Stimulated activated CD8-positive, alpha-beta memory T cell treated with anti-CD3 and anti-CD28 coated beads, Interleukin-2, amount 100 ng/mL, for 48 hours (primary cell): ENCODE measurements around the gene F7.

Experiments used
- DNase-seq, 2 donors: peaks; one replicate each; pipeline ENCODE4 v3.0.0-alpha.2; 2020; ENCODE audit warnings: low read depth in 2 of 2

The F7 gene

DNA sequence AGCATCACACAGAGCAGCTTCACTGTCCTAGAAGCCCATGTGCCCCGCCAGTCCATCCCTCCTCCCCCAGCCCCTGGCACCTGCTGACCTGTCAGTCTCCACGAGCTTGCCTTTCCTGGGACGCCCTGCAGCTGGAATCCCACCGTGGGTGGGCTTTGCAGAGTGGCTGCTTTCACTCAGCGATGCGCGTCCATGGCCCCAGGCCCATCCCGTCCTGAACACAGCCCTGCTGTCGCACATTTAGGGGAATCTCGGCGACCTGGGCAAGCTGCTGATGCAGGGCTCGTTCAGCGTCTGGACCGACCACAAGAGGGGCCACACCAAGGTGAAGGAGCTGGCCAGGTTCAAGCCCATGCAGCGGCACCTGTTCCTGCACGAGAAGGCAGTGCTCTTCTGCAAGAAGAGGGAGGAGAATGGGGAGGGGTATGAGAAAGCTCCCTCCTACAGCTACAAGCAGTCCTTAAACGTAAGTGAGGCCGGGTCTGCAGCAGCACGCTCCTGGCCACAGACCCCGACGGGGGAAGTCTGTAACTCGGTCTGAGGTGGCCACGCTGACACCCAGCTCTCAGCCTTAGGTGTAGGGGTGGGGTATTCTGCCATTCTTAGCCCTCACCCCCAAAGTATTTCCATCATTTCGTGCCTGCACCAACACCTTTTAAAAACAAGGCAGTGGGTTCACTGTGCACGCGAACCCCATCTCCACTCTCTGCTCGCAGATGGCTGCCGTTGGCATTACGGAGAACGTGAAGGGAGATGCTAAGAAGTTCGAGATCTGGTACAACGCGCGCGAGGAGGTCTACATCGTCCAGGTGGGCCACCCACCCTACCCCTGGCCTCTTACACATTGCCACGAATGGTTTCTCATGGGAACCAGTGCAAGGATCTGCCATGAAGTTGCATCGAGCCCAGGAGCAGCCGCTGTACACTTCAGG lies 18.3 kb upstream of the F7 start:
- no peak for DNase-seq

GRCh38 chr13:113087923-113088690 lies 17.5 kb upstream of the F7 start:
- DNase-seq: no peak

DNA sequence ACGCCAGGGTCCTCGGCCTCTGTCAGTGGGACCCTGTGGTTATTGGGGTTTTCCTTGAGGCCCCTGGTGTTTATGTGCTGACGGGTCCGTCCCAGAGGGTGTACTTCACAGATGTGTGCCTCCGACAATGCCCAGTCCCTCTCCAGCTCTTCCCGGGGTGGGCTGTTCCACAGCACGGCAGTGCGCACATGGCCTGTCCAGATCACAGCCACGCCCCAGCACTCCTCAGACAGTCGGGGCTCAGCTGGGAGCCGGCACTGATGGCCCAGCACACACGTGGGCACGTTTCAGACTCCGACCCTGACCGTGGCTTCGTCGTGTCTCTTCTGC lies 16.9 kb upstream of the F7 start:
- DNase-seq: no peak

- DNase-seq: no peak
Observed at GRCh38 chr13:113089693-113090414, 15.7 kb upstream of the F7 start.

GRCh38 chr13:113090415-113090770 lies 15.2 kb upstream of the F7 start:
- no peak for DNase-seq

DNA sequence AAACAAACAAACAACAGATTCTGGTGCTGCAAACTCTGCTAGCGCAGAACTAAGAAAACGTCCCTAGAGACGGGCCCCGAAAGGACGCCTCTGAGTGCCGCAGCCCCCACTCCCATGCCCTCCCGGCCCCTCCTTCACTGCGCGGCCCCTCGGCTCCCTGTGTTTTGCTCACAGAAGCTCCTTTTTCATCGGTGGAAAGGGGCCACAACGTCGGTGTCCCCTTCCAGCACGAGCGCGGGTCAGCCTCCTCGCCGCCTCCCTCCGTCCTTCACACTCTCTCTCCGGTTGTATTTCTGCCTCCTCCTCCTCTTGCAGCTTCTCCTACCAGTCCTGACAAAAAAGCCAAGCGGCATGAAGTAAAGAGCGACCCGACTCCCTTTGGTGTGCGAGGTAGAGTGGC lies 14.8 kb upstream of the F7 start:
- no peak for DNase-seq

DNA sequence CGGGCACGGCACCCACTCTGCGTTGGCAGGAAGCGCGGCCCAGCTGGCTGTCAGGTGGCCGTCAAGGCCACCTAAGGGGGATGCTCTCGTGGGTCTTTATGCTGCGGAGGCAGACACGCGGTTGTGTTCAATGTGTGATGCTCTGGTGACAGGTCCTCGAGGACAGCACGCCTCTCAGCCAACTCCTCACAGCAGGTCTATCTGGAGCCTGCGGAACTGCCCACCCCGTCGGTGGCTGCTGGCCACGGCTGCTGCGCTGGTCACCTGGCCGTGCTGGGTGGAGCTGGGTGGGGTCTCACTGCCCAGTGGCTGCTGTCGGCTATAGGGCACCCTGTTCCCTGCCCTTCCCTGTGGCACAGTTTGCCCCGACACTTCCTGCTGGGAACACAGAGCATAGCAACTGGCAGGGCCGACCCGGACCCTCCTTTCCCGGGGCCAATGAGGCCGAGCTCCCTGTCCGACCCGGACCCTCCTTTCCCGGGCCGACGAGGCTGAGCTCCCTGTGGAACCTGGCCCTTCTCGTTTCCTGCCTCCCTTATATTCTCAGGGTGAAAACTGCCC lies 14.3 kb upstream of the F7 start:
- DNase-seq: no peak

DNA sequence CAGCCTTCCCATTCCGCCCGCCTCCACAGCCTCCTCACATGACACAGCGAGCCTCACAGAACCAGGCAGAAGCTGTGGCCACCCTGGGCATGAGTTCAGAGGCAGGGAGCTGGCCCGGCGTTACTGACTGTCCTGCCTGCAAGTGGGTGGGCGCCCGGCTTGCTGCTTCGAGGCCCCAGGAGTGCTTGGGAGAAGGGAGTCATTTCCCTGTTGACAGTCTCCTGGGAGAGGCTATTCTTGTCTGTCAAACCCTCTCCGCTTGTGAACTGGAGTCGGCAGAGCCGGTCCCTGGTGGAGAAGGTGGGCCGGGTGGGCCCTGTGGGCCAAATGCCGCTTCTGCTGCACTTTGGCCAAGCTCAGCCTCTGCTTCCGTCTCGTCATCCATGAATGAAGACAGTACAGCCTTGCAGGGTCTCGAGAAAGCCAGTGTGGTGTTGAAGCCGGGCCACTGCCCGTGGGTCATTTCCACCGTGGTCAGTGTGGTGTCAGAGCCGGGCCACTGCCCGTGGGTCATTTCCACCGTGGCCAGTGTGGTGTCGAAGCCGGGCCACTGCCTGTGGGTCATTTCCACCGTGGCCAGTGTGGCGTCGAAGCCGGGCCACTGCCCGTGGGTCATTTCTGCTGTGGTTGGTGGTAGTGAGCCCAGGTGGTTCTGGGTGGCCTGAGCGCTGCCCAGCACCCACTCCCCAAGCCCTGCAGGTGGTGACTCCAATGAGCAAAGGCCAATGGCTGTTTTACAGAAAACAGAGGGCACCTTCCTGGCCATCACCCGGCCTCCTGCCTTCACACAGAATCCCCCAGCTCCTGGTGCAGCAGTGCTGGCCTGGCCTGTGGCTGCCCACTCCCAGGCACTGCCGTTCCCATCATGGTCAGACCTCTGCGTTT lies 13.5 kb upstream of the F7 start:
- no peak for DNase-seq

DNA sequence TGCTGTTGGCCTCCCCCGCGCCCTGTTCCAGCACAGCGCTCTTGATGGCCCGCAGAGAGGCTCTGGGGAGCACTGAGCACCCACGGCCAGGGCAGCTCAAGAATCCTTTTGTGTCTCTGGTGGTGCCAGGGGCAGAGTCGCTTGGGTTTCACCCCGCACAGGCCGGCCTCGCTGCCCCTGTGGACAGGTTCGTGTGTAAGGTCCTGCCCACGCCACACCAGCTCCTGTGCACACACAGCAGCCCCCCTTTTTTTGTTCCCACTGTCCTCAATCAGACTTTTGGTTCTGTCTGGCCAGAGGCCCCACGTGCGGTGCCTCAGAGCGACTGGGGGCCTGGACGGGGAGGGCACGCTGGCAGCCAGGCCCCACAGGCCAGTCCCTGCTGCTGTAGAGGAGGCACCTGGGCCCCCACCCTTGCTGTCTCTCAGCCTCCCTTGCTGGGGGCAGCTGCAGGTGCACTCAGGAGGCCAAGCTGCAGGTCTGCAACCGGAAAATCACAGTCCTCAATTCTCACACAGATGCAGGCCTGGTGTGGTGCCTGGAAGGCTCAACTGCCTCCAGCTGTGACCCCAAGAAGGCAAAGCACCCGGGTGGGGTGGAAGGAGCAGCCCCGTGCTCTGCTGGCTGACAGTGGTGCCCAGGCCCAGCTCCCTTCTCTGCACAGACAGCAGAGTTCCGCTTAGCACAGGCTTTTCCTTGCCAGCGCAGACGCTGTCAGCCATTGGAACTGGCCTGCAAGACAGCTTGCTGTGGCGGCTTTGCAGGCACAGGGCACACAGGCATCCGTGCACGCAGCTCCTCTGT lies 12.6 kb upstream of the F7 start:
- DNase-seq: no peak

DNA sequence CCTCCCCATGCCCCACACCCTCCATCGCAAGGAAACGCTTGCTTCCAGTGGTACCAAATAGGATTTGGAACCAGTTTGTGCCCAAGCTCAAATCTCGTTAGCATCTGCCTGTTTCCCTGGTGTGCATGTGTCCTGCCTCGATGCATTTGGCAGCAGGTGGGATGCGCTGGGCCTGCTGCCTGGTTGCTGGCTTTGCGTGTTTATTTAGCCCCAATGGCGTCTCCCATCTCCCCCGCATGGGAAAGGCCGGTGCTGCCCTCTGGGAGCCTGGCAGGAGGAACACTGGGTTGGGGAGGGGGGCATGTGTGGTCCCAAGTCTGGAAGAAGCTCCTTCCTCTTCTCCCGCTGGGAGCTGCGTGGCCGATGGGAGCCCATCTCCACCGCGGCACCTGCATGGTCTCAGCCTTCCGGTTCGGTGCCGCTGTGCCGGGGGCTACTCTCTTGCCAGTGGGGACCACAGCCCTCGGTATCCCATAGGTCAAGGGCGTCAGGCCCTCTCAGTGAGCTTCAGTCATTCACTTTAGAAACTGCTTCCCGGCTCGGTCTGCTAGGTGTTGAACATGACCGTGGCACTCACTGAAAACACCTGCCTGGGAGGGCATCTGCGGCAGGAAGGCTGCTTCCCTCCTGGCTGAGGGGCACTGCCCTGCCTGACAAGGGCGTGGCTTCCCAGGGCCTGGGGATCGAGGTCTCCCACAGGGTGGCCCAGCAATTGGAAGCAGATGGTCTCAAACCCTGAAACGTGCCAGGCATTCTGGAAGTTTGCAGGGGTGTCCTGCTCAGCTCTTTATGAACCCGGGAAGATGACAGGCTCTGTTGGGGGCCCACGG lies 11.8 kb upstream of the F7 start:
- DNase-seq: no peak

DNA sequence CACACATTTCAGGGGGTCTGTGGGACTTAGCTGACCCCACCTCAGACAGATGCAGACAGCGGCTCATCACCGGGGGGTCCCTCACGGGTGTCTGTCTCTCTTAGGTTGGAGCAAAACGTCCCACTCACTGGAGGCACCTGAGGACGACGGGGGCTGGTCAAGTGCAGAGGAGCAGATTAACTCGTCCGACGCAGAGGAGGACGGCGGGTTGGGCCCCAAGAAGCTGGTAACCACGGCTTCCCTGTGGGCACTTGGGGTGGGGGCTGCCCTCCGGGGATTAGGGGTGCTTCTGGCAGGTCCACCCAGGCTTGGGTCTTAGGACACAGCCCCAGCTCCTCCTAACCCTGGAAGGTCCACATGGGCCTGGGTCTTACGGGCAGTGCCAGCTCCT lies 11.2 kb upstream of the F7 start:
- DNase-seq: no peak

DNA sequence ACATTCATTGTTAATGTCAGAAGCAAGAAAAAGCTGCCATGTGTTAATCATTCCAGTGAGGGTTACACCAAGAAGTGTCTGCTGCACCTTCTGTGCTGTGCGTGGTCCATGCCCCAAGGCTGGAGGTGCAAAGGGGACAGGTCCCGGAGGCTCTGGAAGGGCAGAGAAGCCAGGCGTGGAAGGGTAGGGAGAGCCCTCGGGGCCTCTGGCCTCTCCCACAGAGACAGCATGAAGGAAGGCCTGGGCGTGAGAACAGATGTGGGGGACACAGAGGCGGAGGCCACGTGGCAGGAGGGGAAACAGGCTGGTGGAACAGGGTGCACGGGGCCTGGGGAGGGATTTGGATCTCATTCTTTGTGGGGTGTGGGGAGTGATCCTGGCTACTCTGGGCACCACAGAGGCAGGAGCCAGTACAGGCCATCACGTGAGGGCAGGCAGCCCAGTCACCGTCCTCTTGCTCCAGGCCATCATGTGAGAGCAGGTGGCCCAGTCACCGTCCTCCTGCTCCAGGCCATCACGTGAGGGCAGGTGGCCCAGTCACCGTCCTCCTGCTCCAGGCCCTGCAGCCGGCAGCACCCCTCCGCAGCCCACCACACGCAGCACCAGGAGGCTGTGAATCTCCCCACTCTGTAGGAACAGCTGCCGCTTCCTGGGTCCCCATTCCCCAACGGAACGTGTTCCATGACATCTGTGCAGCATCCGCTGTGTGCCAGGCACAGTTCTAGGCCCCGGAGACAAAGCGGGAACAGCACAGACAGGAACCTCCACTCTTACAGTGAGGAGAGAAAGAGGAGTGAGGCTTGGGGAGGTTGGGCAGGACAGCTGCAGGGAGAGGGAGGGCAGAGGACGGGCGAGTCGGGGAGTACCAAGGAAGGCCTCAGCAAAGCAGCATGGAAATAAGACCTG lies 10.2 kb upstream of the F7 start:
- no peak for DNase-seq

DNA sequence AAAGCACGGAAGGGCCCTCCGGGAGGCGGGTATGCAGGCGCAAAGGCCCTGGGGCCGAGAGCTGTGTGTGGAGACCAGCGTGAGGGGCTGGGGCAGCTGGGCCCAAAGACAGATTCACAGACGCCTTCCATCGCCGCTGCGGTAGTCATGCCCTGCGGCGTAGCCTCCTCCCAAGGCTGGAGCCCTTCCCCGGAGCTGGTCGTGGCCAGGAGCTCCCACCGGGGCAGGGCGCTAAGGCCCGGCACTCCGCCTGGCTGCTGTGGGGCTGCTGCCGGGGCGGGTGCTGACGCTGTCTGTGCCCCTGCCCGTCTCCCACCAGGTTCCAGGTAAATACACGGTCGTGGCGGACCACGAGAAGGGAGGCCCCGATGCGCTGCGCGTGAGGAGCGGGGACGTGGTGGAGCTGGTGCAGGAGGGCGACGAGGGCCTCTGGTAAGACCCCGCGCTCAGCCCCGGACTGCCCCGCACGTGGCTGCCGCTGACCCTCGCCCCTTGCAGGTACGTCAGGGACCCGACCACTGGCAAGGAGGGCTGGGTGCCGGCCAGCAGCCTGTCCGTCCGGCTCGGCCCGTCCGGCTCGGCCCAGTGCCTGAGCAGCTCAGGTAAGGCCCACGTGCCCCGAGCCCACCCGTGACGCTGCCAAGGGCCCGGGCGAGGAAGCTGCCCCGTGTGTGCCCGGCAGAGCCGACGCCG lies 9.4 kb upstream of the F7 start:
- no peak for DNase-seq

DNA sequence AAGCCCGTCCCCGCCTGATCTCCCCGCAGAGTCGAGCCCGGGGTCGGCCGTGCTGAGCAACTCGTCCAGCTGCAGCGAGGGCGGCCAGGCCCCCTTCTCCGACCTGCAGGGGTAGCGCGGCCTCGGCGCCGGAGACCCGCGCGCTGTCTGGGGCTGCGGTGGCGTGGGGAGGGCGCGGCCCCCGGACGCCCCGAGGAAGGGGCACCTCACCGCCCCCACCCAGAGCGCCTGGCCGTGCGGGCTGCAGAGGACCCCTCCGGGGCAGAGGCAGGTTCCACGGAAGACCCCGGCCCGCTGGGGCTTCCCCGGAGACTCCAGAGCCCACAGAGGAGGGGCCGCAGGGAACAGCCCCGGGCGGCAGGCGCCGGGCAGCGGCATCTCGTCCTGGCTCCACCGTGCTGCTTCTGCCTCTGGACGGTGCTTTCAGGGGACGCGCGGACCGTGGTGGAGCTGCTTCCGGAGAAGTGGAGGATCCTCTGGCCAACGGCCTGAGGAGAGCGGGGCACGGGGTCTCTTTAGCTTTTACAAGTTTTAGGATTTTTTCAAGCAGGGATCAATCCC lies 8.8 kb upstream of the F7 start:
- no peak for DNase-seq

- DNase-seq: no peak
Observed at GRCh38 chr13:113097651-113098050, 7.9 kb upstream of the F7 start.

DNA sequence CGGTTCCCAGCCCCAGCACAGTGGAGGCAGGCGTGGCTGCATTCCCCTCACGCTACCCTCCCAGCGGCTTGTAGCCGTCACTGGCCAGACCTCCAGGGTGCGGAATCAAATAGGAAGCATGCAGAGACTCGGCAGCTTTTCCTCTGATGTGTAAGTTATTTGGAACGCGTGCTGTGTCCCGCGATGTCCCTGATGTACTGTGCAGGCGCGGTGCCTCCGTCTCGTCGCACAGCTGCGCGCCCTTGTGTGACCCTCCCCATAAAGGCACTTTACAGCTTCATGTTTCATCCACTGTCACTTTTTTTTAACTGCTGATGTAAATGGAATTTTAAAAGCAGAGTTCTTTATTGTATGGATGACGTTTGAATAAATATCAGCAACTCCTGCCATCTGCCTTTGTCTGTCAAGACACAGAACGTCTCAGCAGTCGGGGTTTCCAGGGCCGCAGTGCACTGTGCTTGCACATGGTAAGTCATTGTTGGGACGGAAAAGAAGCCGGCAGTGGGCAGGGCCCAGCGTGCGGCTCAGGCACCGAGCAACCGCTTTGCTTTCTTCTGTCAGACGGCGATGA lies 7.3 kb upstream of the F7 start:
- DNase-seq: no peak

DNA sequence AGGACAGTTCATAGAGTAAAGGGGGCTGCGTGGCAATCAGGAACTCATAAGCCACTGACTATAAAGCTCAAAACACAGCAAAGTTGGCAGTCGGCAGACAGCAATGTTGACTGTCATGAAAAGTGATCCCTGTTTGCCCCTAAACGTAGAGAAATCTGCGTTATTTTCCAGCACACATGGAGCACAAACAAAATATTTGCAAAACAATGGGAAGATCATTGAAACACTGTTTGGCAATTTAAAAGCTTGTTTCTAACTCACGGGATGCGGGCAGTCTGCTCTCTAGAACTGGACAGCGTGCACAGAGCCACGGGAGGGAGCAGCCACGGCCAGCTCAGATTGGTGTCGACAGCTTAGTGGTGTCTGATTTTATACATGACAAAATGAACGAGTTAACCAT lies 6.4 kb upstream of the F7 start:
- no peak for DNase-seq
